ENCODE measurements around the gene HMOX2.

Gene HMOX2

GRCh38 chr16:4475880-4476788, at the start of gene HMOX2:
Gene HMOX2 (plus strand): TSS chr16:4476398. CDS start chr16:4505525, 29,127 bp downstream.
- DNase-seq (ENCODE audit: low read depth) = peak; percentile 74

GRCh38 chr16:4426722-4427372, 49.4 kb upstream of the HMOX2 start:
- DNase-seq (ENCODE audit: low read depth) = no peak

GRCh38 chr16:4428500-4428899, 47.7 kb upstream of the HMOX2 start:
- DNase-seq (ENCODE audit: low read depth) = no peak

- DNase-seq (ENCODE audit: low read depth) = no peak
These were observed 45.2 kb upstream of the HMOX2 start for GRCh38 chr16:4431023-4431422.

GRCh38 chr16:4433228-4433627, 43.0 kb upstream of the HMOX2 start:
- no peak for DNase-seq (ENCODE audit: low read depth)

- no peak for DNase-seq (ENCODE audit: low read depth)
These were observed 42.0 kb upstream of the HMOX2 start for GRCh38 chr16:4433914-4434787.

- DNase-seq (ENCODE audit: low read depth) = no peak
These were observed 40.7 kb upstream of the HMOX2 start for GRCh38 chr16:4435337-4436067.

- no peak for DNase-seq (ENCODE audit: low read depth)
These were observed 38.8 kb upstream of the HMOX2 start for GRCh38 chr16:4437366-4437765.

GRCh38 chr16:4442371-4442770, 33.8 kb upstream of the HMOX2 start:
- DNase-seq (ENCODE audit: low read depth) = no peak

- no peak for DNase-seq (ENCODE audit: low read depth)
These were observed 32.9 kb upstream of the HMOX2 start for GRCh38 chr16:4443271-4443670.

GRCh38 chr16:4443986-4444385, 32.2 kb upstream of the HMOX2 start:
- no peak for DNase-seq (ENCODE audit: low read depth)

- DNase-seq (ENCODE audit: low read depth) = no peak
These were observed 25.8 kb upstream of the HMOX2 start for GRCh38 chr16:4450430-4450829.

GRCh38 chr16:4450931-4451519, 25.2 kb upstream of the HMOX2 start:
- DNase-seq (ENCODE audit: low read depth) = no peak

GRCh38 chr16:4452674-4453073, 23.5 kb upstream of the HMOX2 start:
- no peak for DNase-seq (ENCODE audit: low read depth)

- no peak for DNase-seq (ENCODE audit: low read depth)
These were observed 21.6 kb upstream of the HMOX2 start for GRCh38 chr16:4454623-4455022.

- DNase-seq (ENCODE audit: low read depth) = no peak
These were observed 21.1 kb upstream of the HMOX2 start for GRCh38 chr16:4455081-4455480.

GRCh38 chr16:4455951-4456350, 20.2 kb upstream of the HMOX2 start:
- no peak for DNase-seq (ENCODE audit: low read depth)

GRCh38 chr16:4460936-4461249, 15.3 kb upstream of the HMOX2 start:
- no peak for DNase-seq (ENCODE audit: low read depth)

- no peak for DNase-seq (ENCODE audit: low read depth)
These were observed 14.7 kb upstream of the HMOX2 start for GRCh38 chr16:4461250-4462085.

- DNase-seq (ENCODE audit: low read depth) = no peak
These were observed 12.6 kb upstream of the HMOX2 start for GRCh38 chr16:4463522-4464163.
